Effector CD4-positive, alpha-beta T cell (primary cell): ENCODE data around the gene ALKBH7.
"Not testable (repeated sequence)": the region's sequence is repeated elsewhere in the genome, so short reads cannot be mapped to it uniquely, and the experiment has no call there.

Experiments
- DNase-seq: peaks from one replicate; pipeline ENCODE4 v3.0.0-alpha.2; 2020
- total RNA-seq: gene quantifications from one replicate; lab custom pipeline; 2026; lab: John Stamatoyannopoulos, UW

ALKBH7 gene, protein sequence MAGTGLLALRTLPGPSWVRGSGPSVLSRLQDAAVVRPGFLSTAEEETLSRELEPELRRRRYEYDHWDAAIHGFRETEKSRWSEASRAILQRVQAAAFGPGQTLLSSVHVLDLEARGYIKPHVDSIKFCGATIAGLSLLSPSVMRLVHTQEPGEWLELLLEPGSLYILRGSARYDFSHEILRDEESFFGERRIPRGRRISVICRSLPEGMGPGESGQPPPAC
- total RNA-seq: 18.2 reads per million, percentile 45 among the genes with 10 or more reads in this experiment

DNA sequence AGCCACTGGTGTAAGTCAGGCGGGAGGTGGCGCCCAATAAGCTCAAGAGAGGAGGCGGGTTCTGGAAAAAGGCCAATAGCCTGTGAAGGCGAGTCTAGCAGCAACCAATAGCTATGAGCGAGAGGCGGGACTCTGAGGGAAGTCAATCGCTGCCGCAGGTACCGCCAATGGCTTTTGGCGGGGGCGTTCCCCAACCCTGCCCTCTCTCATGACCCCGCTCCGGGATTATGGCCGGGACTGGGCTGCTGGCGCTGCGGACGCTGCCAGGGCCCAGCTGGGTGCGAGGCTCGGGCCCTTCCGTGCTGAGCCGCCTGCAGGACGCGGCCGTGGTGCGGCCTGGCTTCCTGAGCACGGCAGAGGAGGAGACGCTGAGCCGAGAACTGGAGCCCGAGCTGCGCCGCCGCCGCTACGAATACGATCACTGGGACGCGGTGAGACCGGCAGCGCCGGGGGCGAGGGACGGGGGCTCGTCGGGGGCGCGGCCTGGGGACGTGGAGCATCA is at the start of gene ALKBH7:
TSS of gene ALKBH7 (plus strand) at position 201 of the 502 bp plus-strand sequence. CDS start at position 228, 27 bp downstream.
- DNase-seq: peak; percentile 95

DNA sequence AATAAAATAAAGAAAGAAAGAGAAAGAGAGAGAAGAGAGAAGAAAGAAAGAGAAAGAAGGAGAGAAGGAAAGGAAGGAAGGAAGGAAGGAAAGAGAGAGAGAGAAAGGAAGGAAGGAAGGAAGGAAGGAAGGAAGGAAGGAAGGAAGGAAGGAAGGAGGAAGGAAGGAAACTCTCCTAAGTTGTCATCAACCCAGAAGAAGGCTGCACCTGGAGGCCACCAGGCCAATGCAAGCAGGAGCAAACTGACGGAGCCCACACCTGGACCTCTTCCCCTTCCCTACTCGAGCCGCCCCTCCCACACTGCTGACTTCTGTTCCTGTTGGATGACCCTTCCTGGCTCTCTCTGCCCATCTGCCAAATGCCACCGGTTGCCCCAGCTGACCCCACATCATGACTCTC is 47.8 kb upstream of the ALKBH7 start:
- DNase-seq: no peak

DNA sequence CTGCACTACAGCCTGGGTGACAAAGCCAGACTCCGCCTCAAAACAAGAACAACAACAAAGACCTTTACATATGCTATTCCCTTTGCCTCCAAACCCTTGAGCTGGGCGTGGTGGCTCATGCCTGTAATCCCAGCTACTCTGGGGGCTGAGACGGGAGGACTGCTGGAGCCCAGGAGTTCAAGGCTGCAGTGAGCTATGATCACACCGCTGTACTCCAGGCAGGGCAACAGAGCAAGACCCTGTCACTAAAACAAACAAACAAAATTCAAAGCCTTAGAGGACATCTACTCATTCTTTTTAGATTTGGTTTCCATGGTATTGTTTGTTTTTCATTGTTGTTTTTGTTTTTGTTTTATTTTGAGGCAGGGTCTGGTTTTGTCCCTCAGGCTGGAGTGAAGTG is 47.0 kb upstream of the ALKBH7 start:
- DNase-seq: no peak

DNA sequence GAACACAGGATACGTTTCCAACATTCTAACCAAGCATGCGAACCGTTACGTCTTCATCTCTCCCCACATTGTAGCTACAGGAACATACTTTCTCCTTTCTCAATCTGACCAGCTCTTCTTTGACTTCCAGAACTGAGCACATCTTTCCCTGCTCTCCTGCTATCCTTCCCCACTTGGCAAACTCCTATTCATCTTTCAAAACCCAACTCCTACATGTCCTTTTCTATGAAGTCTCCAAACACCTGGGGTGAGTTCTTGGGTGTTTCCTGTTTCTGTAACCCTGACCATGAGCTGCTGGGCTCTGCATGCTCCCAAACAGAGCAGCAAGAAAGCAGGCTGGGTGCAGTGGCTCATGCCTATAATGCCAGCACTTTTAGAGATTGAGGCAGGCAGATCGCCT is 45.8 kb upstream of the ALKBH7 start:
- DNase-seq: no peak

DNA sequence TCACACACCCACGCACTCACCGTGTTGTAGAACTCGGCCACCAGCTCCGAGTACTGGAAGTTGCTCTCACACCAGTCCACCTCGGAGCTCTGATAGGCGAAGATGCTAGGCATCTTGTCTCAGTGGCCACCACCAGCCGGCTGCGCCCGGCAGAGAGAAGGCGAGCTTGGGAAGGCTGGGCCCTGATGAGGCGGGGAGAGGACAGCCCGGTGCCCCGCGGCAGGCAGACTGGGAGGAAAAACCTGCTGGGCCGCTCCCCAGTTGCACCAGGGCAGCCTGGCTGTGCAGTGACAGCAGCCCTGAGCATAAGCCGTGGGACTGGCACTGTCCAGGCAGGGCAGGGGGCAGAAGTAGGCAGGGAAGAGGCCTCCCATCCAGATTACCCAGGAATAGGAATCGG is 39.2 kb upstream of the ALKBH7 start, which contains the start of gene ACER1:
TSS of gene ACER1 (minus strand) at position 174 of the 400 bp plus-strand sequence. CDS start at position 113, 61 bp downstream.
- DNase-seq: no peak

DNA sequence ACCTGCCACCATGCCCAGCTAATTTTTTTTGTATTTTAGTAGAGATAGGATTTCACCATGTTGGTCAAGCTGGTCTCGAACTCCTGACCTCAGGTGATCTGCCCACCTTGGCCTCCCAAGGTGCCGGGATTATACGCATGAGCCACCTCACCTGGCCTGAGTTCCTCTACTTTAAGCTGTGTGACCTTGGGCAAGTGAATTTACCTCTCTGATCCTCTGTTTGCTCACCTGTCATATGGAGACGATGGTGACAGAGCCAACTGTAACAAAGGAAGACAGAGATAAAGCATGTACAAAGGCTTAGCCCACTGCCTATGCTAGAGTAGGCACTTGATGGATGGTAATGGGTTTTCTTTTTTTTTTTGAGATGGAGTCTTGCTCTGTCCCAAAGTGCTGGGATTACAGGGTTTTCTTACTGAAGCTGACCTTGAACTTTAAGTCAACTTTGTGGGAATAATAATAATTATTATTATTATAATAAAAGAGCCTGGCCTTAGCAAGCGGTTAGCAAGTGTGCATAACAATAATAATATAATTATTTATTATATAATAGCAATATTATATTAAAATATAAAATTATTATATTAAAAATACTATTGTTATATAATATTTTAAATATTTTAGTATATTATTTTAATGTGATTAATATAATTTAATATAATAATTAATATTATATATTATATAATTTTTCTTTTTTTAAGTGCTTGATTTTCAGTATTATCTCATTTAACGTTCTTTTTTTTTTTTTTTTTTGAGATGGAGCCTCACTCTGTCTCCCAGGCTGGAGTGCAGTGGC is 37.9 kb upstream of the ALKBH7 start:
- no peak for DNase-seq

DNA sequence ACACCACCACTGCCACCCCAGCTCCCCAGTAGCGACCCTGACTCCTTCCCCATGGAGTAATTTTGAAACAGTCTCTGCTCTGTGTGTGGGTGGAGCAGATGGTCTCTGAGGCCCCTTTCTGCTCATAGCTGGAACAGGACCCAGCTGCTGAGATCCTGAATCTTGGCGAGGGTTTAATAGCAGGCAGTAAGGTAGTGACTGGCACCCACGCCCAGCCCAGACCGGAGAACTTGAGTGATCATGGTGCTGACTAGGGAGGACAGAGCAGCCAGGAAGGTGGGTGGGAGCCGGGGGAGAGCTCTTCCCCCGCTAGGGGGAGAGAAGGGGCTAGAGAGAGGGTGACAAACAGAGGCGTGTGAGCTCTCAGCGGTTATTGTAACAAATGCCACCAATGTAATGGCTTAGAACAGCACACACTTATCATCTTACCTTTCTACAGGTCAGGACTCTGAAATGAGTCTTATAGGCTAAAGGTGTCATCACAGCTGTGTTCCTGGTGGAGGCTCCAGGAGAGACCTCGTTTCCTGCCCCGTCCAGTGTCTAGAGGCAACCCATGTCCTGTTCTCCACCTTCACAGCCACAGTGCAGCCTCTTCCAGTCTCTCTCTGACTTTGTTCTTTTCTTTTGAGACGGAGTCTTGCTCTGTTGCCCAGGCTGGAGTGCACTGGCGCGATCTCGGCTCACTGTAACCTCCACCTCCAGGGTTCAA is 31.9 kb upstream of the ALKBH7 start:
- DNase-seq: no peak

DNA sequence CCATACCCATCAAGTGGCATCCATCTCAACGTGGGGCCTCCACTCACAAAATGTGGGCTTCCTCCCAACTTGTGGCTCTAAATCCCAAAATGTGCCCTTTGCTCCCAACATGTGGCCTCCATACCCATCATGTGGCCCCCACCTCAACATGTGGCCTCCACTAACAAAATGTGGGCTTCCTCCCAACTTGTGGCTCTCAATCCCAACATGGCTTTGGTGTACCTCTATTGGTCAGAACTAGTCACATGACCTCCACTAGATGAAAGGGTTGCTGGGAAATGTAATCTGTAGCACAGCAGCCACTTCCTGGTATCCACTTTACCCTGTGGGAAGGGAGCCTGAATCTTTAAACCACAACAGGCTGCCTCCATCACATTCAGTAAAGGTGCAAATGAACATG is 29.1 kb upstream of the ALKBH7 start:
- no peak for DNase-seq

DNA sequence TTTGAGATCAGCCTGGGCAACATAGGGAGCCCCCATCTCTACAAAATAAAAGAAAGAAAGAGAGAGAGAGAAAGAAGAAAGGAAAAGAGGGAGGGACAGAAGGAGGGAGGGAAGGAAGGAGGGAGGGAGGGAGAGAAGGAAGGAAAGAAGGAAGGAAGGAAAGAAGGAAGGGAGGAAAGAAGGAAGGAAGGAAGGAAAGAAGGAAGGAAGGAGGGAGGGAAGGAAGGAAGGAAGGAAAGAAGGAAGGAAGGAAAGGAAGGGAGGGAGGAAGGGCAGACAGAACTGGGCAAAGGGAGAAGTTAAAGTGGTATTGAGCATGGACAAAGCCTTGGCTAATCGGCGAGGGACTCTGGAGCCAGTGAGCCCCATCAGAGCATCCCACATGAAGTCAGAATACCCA is 23.3 kb upstream of the ALKBH7 start:
- not testable (repeated sequence) for DNase-seq

DNA sequence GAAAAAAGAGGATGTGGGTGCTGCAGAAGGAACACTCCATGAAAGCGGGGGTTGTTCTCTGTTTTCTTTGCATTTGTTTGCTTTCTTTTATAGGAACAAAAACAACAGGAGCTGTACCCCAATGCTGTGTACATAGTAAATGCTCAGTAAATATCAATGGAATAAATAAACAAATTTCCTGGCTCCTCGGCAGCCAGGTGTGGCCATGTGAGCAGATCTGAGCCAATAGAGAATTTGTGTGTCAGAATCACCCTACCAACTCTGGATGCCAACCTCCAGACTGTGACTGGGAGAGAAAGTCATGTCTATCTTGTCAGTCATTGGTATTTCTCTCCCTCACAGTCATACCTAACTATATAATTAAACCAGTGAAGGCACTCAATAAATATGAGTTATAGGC is 21.9 kb upstream of the ALKBH7 start:
- DNase-seq: no peak

DNA sequence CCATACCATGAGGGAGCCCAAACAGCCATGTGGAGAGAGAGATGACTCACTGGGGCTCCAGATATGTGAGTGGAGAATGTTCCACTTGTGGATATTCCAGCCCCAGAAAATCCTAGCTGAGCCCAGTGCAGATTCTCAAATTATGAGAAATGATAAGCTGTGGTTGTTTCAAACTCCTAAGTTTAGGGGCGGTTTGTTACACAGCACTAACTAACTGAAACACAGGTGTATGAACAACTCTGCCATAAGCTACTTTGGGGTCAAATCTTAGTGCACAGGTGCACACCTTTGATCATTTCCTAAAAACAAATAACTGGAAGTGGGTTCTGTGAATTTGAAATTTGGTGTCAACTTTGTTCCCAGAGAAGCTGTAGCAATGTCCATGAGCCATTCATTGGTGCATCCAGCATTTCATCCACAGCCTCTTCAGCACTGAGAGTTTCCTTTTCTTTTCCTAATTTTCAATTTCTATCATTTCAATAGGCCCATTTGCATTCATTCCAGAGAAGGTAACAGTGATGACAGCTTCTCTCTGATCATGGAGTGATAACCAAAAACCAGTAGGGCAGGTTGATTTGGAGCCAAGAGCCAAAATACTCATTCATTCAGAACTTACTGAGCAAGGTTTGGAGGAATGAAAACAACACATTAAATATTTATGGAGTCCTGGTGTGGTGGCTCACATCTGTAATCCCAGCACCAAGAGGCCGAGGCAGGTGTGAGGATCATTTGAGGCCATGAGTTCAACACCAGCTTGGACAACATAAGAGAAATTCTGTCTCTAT is 20.0 kb upstream of the ALKBH7 start:
- no peak for DNase-seq

DNA sequence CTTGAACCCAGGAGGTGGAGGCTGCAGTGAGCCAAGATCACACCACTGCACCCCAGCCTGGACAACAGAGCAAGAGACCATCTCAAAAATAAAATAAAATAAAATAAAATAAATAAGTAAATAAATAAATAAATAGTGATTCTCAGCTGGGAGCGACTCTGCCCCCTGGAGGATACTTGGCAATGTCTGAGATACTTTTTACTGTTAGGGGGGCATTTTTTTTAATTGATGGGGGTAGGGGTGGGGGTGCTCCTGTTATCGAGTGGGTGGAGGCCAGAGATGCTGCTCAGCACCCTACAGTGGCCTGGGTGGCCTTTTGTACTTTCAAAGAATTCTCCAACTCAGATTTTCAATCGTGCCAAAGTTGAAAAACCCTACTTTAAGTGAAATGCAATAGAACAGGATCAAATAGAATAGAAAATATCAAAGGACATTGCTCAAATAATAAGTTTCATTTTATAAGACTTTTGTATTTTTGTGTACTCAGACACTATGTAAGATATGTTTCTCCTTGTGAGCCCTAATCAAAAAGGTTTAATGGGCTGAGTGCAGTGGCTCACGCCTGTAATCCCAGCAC is 18.4 kb upstream of the ALKBH7 start:
- no peak for DNase-seq

DNA sequence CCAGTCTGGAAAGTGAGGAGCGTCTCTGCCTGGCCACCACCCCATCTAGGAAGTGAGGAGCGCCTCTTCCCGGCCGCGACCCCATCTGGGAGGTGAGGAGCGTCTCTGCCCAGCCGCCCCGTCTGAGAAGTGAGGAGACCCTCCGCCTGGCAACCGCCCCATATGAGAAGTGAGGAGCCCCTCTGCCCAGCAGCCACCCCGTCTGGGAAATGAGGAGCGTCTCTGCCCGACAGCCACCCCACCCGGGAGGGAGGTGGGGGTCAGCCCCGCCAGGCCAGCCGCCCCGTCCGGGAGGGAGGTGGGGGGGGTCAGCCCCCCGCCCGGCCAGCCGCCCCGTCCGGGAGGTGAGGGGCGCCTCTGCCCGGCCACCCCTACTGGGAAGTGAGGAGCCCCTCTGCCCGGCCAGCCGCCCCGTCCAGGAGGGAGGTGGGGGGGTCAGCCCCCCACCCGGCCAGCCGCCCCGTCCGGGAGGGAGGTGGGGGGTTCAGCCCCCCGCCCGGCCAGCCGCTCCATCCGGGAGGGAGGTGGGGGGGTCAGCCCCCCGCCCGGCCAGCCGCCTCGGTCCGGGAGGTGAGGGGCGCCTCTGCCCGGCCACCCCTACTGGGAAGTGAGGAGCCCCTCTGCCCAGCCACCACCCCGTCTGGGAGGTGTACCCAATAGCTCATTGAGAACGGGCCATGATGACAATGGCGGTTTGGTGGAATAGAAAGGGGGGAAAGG is 17.1 kb upstream of the ALKBH7 start:
- not testable (repeated sequence) for DNase-seq

DNA sequence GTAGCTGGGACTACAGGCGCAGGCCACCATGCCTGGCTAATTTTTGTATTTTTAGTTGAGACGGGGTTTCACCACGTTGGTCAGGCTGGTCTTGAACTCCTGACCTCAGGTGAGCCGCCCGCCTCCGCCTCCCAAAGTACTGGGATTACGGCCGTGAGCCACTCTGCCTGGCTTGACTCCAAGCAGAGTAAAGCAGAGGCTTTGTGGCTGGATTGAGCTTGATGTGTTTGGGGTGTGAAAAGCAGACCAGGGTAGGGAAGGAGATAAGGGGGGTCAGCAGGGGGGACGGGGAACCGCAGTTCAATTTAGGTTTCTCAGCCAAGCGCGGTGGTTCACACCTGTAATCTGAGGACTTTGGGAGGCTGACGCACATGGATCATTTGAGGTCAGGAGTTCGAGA is 15.4 kb upstream of the ALKBH7 start:
- DNase-seq: no peak

DNA sequence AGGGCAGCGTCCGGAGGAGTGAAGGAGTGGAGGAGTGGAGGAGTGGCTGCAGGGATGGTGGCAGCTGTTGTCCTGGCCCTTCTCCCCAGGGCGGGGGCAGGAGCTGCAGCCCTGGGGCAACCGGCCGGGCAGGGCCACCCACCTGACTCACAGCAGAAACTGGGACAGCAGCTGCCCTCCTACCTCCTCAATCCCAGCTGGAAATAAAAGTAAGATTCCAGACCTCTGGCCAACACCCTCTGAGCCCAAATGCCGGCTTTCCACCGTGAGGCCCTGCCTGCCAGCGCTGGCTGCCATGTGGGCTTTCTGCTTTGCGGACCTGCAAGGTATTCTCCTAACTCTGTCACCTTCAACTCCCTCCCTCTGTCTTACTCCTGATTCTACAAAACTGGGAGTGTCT is 14.6 kb upstream of the ALKBH7 start:
- no peak for DNase-seq

DNA sequence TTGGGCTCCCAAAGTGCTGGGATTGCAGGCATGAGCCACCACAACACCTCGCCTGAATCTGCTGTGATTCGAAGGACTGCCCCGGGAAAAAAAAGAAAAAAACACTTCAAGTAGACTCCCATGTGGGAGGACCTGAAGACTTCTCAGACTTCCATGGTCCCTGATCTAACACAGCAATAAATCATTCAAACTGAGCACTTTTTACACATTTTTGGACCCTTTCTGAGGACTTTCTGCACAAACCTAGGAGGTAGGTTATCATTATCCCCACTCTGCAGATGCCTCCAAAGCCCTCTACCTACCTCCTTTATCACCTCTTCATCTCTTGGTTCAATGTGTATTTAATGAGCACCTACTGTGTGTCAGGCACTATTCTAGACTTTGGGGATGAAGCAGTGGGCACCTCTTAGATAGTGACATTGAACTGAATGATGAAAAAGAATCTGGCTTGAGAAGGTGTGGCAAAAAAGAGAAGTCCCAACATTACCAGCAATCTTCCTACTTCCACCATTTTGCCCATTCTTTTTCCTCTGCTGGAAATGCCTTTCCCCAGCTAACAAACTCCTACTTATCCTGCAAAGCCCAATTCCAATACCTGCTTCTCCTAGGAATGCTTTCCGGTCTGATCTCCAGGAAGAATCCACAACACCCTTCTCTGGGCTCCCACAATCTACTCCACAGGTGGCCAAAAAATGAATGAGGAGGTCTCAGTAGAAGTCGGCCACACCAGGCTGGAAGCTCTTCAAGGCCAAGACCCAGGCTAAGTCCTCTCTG is 12.8 kb upstream of the ALKBH7 start:
- no peak for DNase-seq

DNA sequence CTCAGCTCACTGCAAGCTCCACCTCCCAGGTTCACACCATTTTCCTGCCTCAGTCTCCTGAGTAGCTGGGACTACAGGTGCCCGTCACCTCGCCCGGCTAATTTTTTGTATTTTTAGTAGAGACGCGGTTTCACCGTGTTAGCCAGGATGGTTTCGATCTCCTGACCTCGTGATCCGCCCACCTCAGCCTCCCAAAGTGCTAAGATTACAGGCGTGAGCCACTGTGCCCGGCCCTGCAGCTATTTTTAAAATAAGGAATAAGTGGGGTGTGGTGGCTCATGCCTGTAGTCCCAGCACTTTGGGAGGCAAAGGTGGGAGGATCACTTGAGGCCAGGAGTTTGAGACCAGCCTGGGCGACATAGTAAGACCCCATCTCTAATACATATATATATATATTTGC is 12.1 kb upstream of the ALKBH7 start:
- DNase-seq: not testable (repeated sequence)

DNA sequence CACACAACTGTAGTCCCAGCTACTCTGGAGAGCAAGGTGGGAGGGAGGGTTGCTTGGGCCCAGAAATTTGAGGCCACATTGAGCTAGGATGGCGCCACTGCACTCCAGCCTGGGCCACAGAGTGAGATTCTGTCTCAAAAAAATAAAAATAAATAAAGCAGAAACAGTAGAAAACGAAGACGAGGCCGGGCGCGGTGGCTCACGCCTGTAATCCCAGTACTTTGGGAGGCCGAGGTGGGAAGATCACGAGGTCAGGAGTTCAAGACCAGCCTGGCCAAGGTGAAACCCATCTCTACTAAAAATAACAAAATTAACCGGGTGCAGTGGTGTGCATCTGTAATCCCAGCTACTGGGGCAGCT is 11.8 kb upstream of the ALKBH7 start:
- DNase-seq: not testable (repeated sequence)

DNA sequence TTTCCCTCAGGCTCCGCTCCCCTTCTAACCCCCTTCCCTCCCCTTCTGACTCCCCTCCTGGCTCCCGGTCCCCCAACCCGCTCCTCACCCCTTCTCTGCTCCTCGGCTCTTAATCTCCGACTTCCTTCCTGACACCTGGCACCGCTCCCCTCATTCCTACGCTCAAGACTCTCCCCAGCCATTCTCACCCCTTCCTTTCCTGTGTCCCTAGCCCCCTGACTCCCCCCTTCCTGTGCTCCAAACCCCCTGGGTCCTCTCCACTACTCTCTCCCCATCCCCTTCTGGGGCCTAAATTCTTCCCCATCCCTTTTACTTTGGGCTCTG is 10.6 kb upstream of the ALKBH7 start:
- no peak for DNase-seq

DNA sequence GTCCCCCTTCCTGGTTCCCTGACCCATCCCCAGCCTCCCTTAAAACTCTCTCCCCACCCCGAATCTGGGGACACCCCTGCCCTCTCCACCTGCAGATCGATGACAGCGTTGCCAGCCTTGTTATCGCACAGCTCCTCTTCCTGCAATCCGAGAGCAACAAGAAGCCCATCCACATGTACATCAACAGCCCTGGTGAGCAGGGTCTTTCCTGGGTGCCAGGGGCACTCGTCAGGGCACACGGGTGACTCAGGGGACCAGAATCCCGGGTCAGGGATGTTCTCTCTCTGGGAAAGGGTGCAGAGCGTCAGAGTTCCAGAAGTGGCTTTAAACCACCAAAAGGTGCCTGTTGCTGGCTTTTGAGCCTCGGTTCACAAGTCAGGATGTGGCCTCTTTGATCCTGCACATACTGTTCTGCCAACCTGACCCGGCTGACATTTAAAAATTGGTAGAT is 10.2 kb upstream of the ALKBH7 start:
- DNase-seq: peak; percentile 35

DNA sequence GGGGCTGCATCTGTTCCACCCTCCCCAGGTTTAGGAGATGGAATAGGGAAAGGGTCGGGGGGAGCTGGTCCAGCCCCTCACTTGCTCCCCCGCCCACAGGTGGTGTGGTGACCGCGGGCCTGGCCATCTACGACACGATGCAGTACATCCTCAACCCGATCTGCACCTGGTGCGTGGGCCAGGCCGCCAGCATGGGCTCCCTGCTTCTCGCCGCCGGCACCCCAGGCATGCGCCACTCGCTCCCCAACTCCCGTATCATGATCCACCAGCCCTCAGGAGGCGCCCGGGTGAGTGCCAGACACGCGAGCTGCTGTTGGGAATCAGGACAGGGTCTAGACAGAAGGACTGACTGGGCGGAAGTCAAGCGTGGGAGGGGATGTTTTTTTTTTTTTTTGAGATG is 8.2 kb upstream of the ALKBH7 start:
- no peak for DNase-seq
